GM20431 (cell line): ENCODE results near the gene GSK3A.

Source experiments
- in situ Hi-C: fragments of 300-500 bp; cut with MseI, MboI; formaldehyde crosslinking; loops from one replicate; pipeline ENCODE4 v1.15.0; 2020; ENCODE audit warnings: low sequenced_read_pairs; ENCODE audit not compliant: unreplicated experiment

Gene GSK3A

GRCh38 chr19:42250666-42251531 is 8.5 kb upstream of the GSK3A start:
- in situ Hi-C loops: no loop called here

- in situ Hi-C loops: no loop called here
Measured at GRCh38 chr19:42250183-42250665, 7.8 kb upstream of the GSK3A start.

- in situ Hi-C loops: no loop called here
Measured at GRCh38 chr19:42249769-42250168, 7.4 kb upstream of the GSK3A start.

GRCh38 chr19:42249149-42249750 is 6.8 kb upstream of the GSK3A start:
- in situ Hi-C loops: no loop called here

GRCh38 chr19:42248270-42249148 is 6.1 kb upstream of the GSK3A start:
- in situ Hi-C loops: no loop called here

GRCh38 chr19:42247640-42248199 is 5.3 kb upstream of the GSK3A start:
- in situ Hi-C loops: no loop called here

- in situ Hi-C loops: no loop called here
Measured at GRCh38 chr19:42246922-42247639, 4.7 kb upstream of the GSK3A start.

- in situ Hi-C loops: no loop called here
Measured at GRCh38 chr19:42246143-42246921, 3.9 kb upstream of the GSK3A start.

GRCh38 chr19:42245231-42245630 is 2.8 kb upstream of the GSK3A start:
- in situ Hi-C loops: no loop called here

- in situ Hi-C loops: no loop called here
Measured at GRCh38 chr19:42244347-42245220, 2.2 kb upstream of the GSK3A start.

GRCh38 chr19:42242069-42242511 is 312 bp downstream of the GSK3A start:
- in situ Hi-C loops: no loop called here

GRCh38 chr19:42241279-42241678 is 1.1 kb downstream of the GSK3A start:
- in situ Hi-C loops: no loop called here

- in situ Hi-C loops: no loop called here
Measured at GRCh38 chr19:42239544-42240220, 2.7 kb downstream of the GSK3A start.

GRCh38 chr19:42235181-42235580 is 7.2 kb downstream of the GSK3A start:
- in situ Hi-C loops: no loop called here

GRCh38 chr19:42234364-42234763 is 8.0 kb downstream of the GSK3A start:
- in situ Hi-C loops: no loop called here

GRCh38 chr19:42233678-42234292 is 8.6 kb downstream of the GSK3A start:
- in situ Hi-C loops: no loop called here

- in situ Hi-C loops: no loop called here
Measured at GRCh38 chr19:42233106-42233505, 9.3 kb downstream of the GSK3A start.
